MCF 10A (cell line): ENCODE measurements around the gene NUPR1. TPM values are rescaled to one million over a fixed set of nuclear protein-coding genes. Genes with fewer than 3 reads are reported as not detected.
"Not testable (repeated sequence)": the region's sequence is repeated elsewhere in the genome, so short reads cannot be mapped to it uniquely, and the experiment has no call there.

Experiments
- BruUV-seq: library from RNA; stranded (reverse); fragments of 400-500 nt; replicated peaks from 2 replicates; lab custom pipeline; 2021; lab: Mats Ljungman, UMichigan
- CTCF ChIA-PET: fragments of 300-600 bp; sonication (Branson Sonifier 250); formaldehyde crosslinking; extraction: SDS; loops from one replicate; lab custom pipeline; 2021; ENCODE audit warnings: antibody characterized with exemption, inconsistent platforms; lab: Yijun Ruan, JAX
- POLR2A ChIA-PET: fragments of 300-600, 350-650 bp; sonication (Branson Sonifier 250); formaldehyde crosslinking; extraction: SDS; loops from one replicate; lab custom pipeline; 2020; ENCODE audit warnings: antibody characterized with exemption, inconsistent platforms; lab: Yijun Ruan, JAX
- DNase-seq: peaks from one replicate; pipeline ENCODE4 v3.0.0-alpha.2; 2018; ENCODE audit not compliant: unreplicated experiment
- H3K27ac Mint-ChIP-seq: one replicate; pipeline ENCODE4 v1.8.0; 2022; ENCODE audit warnings: mild to moderate bottlenecking, low read depth, mixed read lengths; ENCODE audit not compliant: unreplicated experiment
- H3K27me3 Mint-ChIP-seq: one replicate; pipeline ENCODE4 v1.8.0; 2022; ENCODE audit warnings: mixed read lengths; ENCODE audit not compliant: insufficient read depth, unreplicated experiment
- H3K36me3 Mint-ChIP-seq: one replicate; pipeline ENCODE4 v1.8.0; 2022; ENCODE audit warnings: mild to moderate bottlenecking, moderate library complexity, mixed read lengths; ENCODE audit not compliant: insufficient read depth, unreplicated experiment
- H3K4me1 Mint-ChIP-seq: one replicate; pipeline ENCODE4 v1.8.0; 2022; ENCODE audit warnings: mixed read lengths; ENCODE audit not compliant: insufficient read depth, unreplicated experiment
- H3K4me3 Mint-ChIP-seq: one replicate; pipeline ENCODE4 v1.8.0; 2022; ENCODE audit warnings: mild to moderate bottlenecking, moderate library complexity, mixed read lengths; ENCODE audit not compliant: unreplicated experiment
- H3K9me3 Mint-ChIP-seq: one replicate; pipeline ENCODE4 v1.8.0; 2022; ENCODE audit warnings: mixed read lengths; ENCODE audit not compliant: unreplicated experiment
- intact Hi-C: fragments of 100-400 bp; cut with micrococcal nuclease; formaldehyde crosslinking; loops from 2 replicates; pipeline ENCODE4 v1.14.1; 2022
- total RNA-seq: library from RNA; stranded (reverse); gene quantifications from 2 replicates; pipeline ENCODE4 v1.2.3, GENCODE V29; 2022
- TF ChIP-seq, protein P1 (sequence below): fragments of 200-600 bp; IDR thresholded peaks from one replicate; pipeline ENCODE4 v1.8.0; 2022; ENCODE audit warnings: antibody characterized with exemption, mild to moderate bottlenecking; ENCODE audit not compliant: unreplicated experiment

The NUPR1 gene
- total RNA-seq, 1 experiment from 2014 or later, result 291 TPM

DNA sequence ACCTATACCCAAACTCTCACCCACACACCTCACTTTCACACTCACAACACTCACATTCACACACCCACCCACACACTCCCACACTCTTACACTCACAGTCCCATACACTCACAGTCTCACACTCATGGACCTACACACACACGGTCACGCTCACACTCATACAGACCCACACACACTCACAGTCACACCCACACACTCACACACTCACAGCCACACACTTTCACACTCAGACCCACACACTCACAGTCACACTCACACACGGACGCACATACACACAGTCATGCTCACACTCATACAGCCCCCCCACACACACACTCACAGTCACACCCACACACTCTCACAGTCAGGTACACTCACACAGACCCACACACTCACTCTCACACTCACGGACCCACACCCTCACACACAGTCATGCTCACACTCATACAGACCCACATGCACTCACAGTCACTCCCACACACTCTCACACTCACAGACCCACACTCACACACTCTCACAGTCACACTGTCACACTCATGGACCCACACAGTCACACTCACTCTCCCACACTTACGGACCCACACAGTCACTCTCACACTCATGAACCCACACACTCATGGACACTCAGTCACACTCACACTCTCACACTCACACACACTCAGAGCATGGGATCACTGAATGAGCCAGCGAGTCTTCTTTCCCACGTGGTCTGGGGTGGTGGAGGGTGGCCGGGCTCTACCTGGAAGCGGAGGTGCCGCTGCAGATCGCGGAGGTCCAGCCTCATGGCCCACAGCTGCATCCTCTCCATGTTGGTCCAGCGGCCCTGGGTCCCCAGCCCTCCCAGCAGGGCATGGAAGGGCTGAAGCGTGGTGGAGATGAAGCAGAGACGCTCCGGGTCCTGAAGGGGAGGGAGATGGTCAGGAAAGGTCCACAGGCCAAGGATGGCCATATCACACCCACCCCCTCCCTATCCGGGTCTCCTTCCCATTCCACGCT is 37.2 kb downstream of the NUPR1 start:
- Mint-ChIP-seq H3K9me3 (no peaks in the 10 kb centered on the region), H3K27me3 (peaks cover 15% of the 10 kb centered on the region), H3K36me3 (no peaks in the 10 kb centered on the region), H3K4me3 (no peak overlapping the region), H3K4me1 (no peaks in the 10 kb centered on the region), H3K27ac (no peak overlapping the region)
- ChIA-PET POLR2A (no interaction called here), CTCF (no interaction called here)
- intact Hi-C loops, result no loop called here
- TF ChIP-seq, protein P1, sequence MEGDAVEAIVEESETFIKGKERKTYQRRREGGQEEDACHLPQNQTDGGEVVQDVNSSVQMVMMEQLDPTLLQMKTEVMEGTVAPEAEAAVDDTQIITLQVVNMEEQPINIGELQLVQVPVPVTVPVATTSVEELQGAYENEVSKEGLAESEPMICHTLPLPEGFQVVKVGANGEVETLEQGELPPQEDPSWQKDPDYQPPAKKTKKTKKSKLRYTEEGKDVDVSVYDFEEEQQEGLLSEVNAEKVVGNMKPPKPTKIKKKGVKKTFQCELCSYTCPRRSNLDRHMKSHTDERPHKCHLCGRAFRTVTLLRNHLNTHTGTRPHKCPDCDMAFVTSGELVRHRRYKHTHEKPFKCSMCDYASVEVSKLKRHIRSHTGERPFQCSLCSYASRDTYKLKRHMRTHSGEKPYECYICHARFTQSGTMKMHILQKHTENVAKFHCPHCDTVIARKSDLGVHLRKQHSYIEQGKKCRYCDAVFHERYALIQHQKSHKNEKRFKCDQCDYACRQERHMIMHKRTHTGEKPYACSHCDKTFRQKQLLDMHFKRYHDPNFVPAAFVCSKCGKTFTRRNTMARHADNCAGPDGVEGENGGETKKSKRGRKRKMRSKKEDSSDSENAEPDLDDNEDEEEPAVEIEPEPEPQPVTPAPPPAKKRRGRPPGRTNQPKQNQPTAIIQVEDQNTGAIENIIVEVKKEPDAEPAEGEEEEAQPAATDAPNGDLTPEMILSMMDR, result no peak
- no TSS peak for BruUV-seq
- DNase-seq, result no peak

DNA sequence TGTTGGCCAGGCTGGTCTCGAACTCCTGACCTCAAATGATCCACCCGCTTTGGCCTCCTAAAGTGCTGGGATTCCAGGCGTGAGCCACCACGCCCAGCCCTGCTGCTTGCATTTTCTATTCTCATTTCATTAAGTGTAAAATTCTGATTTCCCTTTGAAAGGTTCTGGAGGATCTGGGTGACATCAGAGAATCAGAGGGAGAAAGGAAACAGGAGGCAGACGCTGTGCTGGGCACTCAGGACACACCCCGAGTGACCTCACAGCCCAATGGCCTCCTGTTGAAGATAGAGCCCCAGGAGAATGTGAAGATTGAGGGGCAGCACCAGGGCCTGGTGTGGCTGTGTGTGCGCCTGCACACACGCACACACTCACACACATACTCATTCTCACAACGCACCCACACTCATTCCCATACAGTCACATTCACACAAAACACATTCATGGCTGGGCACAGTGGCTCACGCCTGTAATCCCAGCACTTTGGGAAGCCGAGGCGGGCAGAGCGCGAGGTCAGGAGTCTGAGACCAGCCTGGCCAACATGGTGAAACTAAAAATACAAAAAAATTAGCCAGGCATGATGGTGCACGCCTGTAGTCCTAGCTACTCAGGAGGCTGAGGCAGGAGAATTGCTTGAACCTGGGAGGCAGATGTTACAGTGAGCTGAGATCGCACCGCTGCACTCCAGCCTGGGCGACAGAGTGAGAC is 38.1 kb downstream of the NUPR1 start:
- H3K27ac Mint-ChIP-seq, H3K9me3 Mint-ChIP-seq, POLR2A ChIA-PET, BruUV-seq, H3K4me3 Mint-ChIP-seq, H3K36me3 Mint-ChIP-seq, intact Hi-C loops, DNase-seq, H3K4me1 Mint-ChIP-seq: not testable (repeated sequence)
- H3K27me3 Mint-ChIP-seq, result peaks cover 15% of the 10 kb centered on the region
- CTCF ChIA-PET, result interaction anchor here (0.7 kb wide), 1 partner anchor 29 kb away, joined by 3 read pairs; the partner anchor contains the start of gene NPIPB7

DNA sequence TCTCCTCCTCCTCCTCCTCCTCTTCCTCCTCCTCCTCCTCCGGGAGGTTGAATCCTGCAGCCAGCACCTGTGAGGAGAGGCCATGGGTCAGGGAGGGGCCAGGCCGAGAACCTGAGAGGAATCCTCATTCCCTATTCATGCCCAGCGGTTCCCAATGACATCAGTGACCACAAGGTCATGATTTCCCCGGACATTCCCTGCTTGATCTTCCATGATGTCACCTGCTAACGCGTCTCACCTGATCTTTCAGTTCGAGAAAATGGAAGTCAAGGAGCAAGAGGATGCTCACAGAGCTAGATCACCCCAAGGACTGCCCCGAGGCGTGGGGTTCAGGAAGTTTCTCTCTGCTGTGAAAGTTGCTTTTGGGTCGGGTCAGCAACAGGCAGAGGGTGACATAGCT is 38.9 kb downstream of the NUPR1 start:
- H3K9me3 Mint-ChIP-seq, result no peaks in the 10 kb centered on the region
- H3K27me3 Mint-ChIP-seq, result peaks cover 13% of the 10 kb centered on the region
- no peak overlapping the region for H3K4me3 Mint-ChIP-seq
- TF ChIP-seq, protein P1, result no peak
- H3K36me3 Mint-ChIP-seq, result no peaks in the 10 kb centered on the region
- H3K4me1 Mint-ChIP-seq, result no peaks in the 10 kb centered on the region
- POLR2A ChIA-PET, result no interaction called here
- no TSS peak for BruUV-seq
- CTCF ChIA-PET, result interaction anchor here (0.6 to 0.7 kb wide), 2 partner anchors 28 to 32 kb away, joined by 3 read pairs; partner anchors contain the start of gene NPIPB7
- intact Hi-C loops, result no loop called here
- DNase-seq, result no peak
- no peak overlapping the region for H3K27ac Mint-ChIP-seq

DNA sequence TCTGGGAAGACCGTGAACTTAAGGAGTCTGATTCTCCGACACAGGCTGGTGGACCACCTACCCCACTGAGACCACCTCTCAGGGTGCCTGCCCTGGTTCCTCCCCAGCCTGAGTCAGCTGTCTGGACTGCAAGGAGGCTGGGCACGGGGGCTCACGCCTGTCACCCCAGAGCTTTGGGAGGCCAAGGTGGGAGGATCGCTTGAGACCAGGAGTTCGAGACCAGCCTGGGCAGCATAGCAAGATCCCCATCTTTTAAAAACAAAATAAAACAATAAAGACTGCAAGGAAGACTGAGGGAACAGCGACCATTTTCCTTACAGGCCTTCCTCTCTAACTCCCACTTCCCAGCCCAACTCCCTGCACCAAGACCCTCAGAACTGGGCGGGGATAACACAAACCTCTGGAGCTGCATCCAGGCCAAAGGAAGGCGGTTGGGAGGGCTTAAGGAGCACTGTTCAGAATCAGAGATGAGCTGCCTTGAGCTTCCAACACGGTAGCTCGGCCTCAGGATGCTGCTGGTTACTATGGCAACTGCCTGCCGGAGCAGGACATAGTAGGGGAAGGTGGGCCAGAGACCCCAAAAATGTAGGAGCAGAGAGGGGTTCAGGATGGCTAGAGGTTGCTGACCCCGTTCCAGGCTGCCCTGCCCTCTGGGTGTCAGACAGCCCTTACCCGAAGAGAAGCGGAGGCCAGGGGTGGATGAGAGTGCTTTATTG is 40.0 kb downstream of the NUPR1 start:
- Mint-ChIP-seq H3K27ac (no peak overlapping the region), H3K27me3 (peaks cover 13% of the 10 kb centered on the region), H3K4me1 (no peaks in the 10 kb centered on the region), H3K4me3 (no peak overlapping the region), H3K9me3 (no peaks in the 10 kb centered on the region), H3K36me3 (no peaks in the 10 kb centered on the region)
- no peak for DNase-seq
- ChIA-PET CTCF (no interaction called here), POLR2A (no interaction called here)
- no TSS peak for BruUV-seq
- TF ChIP-seq, protein P1, result no peak
- intact Hi-C loops, result no loop called here
